Effector memory CD8-positive, alpha-beta T cell (primary cell): ENCODE results near the gene DDX11.
"Not testable (repeated sequence)": the region's sequence is repeated elsewhere in the genome, so short reads cannot be mapped to it uniquely, and the experiment has no call there.

Source experiments
- ATAC-seq: fragments of 150-1000 bp; cut with Tn5 transposase; replicated peaks from 2 replicates; pipeline ENCODE4 v1.10.0; 2021; ENCODE audit warnings: mild to moderate bottlenecking, moderate library complexity
- DNase-seq, 3 experiments: peaks; one replicate each; pipeline ENCODE4 v3.0.0; 2021
- H3K27ac Mint-ChIP-seq, 2 donors: one replicate each; pipeline ENCODE4 v1.8.0; 2022; ENCODE audit warnings: mild to moderate bottlenecking in 2 of 2, mixed read lengths in 2 of 2, moderate library complexity in 2 of 2
- H3K27me3 Mint-ChIP-seq, 2 donors: one replicate each; pipeline ENCODE4 v1.8.0; 2022; ENCODE audit warnings: mixed read lengths in 2 of 2
- H3K36me3 Mint-ChIP-seq: one replicate; pipeline ENCODE4 v1.8.0; 2022; ENCODE audit warnings: mild to moderate bottlenecking, moderate library complexity, mixed read lengths; ENCODE audit not compliant: insufficient read depth
- H3K4me1 Mint-ChIP-seq, 2 donors: one replicate each; pipeline ENCODE4 v1.8.0; 2022; ENCODE audit warnings: low read depth in 2 of 2, mixed read lengths in 2 of 2
- H3K4me3 Mint-ChIP-seq, 2 donors: one replicate each; pipeline ENCODE4 v1.8.0; 2022; ENCODE audit warnings: mild to moderate bottlenecking in 2 of 2, mixed read lengths in 2 of 2, moderate library complexity in 2 of 2
- H3K9me3 Mint-ChIP-seq, 2 donors: one replicate each; pipeline ENCODE4 v1.8.0; 2022; ENCODE audit warnings: mixed read lengths in 2 of 2

Gene DDX11

GRCh38 chr12:31096251-31097065, 22.8 kb downstream of the DDX11 start:
- Mint-ChIP-seq H3K27ac (peak overlapping the region in 1 of 2 donors; percentile 81), H3K36me3 (peaks cover 49% of the 10 kb centered on the region)
- not testable (repeated sequence) for H3K4me3 Mint-ChIP-seq, H3K4me1 Mint-ChIP-seq, H3K9me3 Mint-ChIP-seq, H3K27me3 Mint-ChIP-seq, DNase-seq, ATAC-seq

- H3K4me1 Mint-ChIP-seq, H3K27me3 Mint-ChIP-seq, H3K27ac Mint-ChIP-seq: not testable (repeated sequence)
These were observed 24.2 kb downstream of the DDX11 start for GRCh38 chr12:31097819-31098218.

GRCh38 chr12:31098363-31098762, 24.7 kb downstream of the DDX11 start:
- ATAC-seq, H3K4me1 Mint-ChIP-seq, H3K27me3 Mint-ChIP-seq, H3K9me3 Mint-ChIP-seq, H3K27ac Mint-ChIP-seq, DNase-seq, H3K4me3 Mint-ChIP-seq: not testable (repeated sequence)
- H3K36me3 Mint-ChIP-seq: peaks cover 39% of the 10 kb centered on the region

More at GRCh38 chr12:31097819-31098218, 24.2 kb downstream of the DDX11 start:
- DNase-seq, ATAC-seq, H3K4me3 Mint-ChIP-seq, H3K9me3 Mint-ChIP-seq: not testable (repeated sequence)
- H3K36me3 Mint-ChIP-seq: peaks cover 40% of the 10 kb centered on the region

- ATAC-seq, H3K27me3 Mint-ChIP-seq, H3K4me3 Mint-ChIP-seq, H3K9me3 Mint-ChIP-seq, H3K27ac Mint-ChIP-seq, H3K4me1 Mint-ChIP-seq, DNase-seq: not testable (repeated sequence)
- H3K36me3 Mint-ChIP-seq: peaks cover 35% of the 10 kb centered on the region
These were observed 25.1 kb downstream of the DDX11 start for GRCh38 chr12:31098771-31099170.

GRCh38 chr12:31099434-31099833, 25.8 kb downstream of the DDX11 start:
- not testable (repeated sequence) for H3K4me1 Mint-ChIP-seq, ATAC-seq, DNase-seq, H3K27ac Mint-ChIP-seq, H3K4me3 Mint-ChIP-seq, H3K9me3 Mint-ChIP-seq, H3K27me3 Mint-ChIP-seq
- H3K36me3 Mint-ChIP-seq: peaks cover 33% of the 10 kb centered on the region

- H3K4me3 Mint-ChIP-seq, DNase-seq, H3K27me3 Mint-ChIP-seq, H3K27ac Mint-ChIP-seq, H3K4me1 Mint-ChIP-seq, H3K9me3 Mint-ChIP-seq: not testable (repeated sequence)
- peaks cover 32% of the 10 kb centered on the region for H3K36me3 Mint-ChIP-seq
- peak; percentile 46 for ATAC-seq
These were observed 27.0 kb downstream of the DDX11 start for GRCh38 chr12:31100503-31101208.

GRCh38 chr12:31102125-31102524, 28.5 kb downstream of the DDX11 start:
- ATAC-seq, H3K9me3 Mint-ChIP-seq, H3K4me3 Mint-ChIP-seq, H3K4me1 Mint-ChIP-seq, DNase-seq, H3K27ac Mint-ChIP-seq, H3K27me3 Mint-ChIP-seq: not testable (repeated sequence)
- peaks cover 20% of the 10 kb centered on the region for H3K36me3 Mint-ChIP-seq

- H3K36me3 Mint-ChIP-seq: peaks cover 20% of the 10 kb centered on the region
- DNase-seq, H3K4me1 Mint-ChIP-seq, H3K4me3 Mint-ChIP-seq, H3K27me3 Mint-ChIP-seq, H3K27ac Mint-ChIP-seq, ATAC-seq, H3K9me3 Mint-ChIP-seq: not testable (repeated sequence)
These were observed 28.9 kb downstream of the DDX11 start for GRCh38 chr12:31102596-31102995.

- H3K4me3 Mint-ChIP-seq, ATAC-seq, H3K4me1 Mint-ChIP-seq, H3K27me3 Mint-ChIP-seq, DNase-seq, H3K9me3 Mint-ChIP-seq, H3K27ac Mint-ChIP-seq: not testable (repeated sequence)
- peaks cover 17% of the 10 kb centered on the region for H3K36me3 Mint-ChIP-seq
These were observed 29.9 kb downstream of the DDX11 start for GRCh38 chr12:31103561-31103975.

- H3K4me1 Mint-ChIP-seq, ATAC-seq, H3K9me3 Mint-ChIP-seq, H3K27me3 Mint-ChIP-seq, DNase-seq, H3K27ac Mint-ChIP-seq, H3K4me3 Mint-ChIP-seq: not testable (repeated sequence)
- H3K36me3 Mint-ChIP-seq: peaks cover 12% of the 10 kb centered on the region
These were observed 30.6 kb downstream of the DDX11 start for GRCh38 chr12:31104220-31104619.

- H3K4me1 Mint-ChIP-seq, DNase-seq, H3K9me3 Mint-ChIP-seq, ATAC-seq, H3K27ac Mint-ChIP-seq, H3K4me3 Mint-ChIP-seq, H3K27me3 Mint-ChIP-seq: not testable (repeated sequence)
- peaks cover 12% of the 10 kb centered on the region for H3K36me3 Mint-ChIP-seq
These were observed 31.1 kb downstream of the DDX11 start for GRCh38 chr12:31104773-31105172.

GRCh38 chr12:31105668-31106067, 32.0 kb downstream of the DDX11 start:
- Mint-ChIP-seq H3K4me1 (no peaks in the 10 kb centered on the region), H3K4me3 (no peak overlapping the region), H3K9me3 (no peaks in the 10 kb centered on the region), H3K27ac (no peak overlapping the region), H3K36me3 (peaks cover 8% of the 10 kb centered on the region), H3K27me3 (peaks cover 0 to 4% of the 10 kb centered on the region in 2 donors)
- ATAC-seq (no peak), DNase-seq (no peak)

GRCh38 chr12:31106101-31106803, 32.6 kb downstream of the DDX11 start:
- no peak overlapping the region for H3K27ac Mint-ChIP-seq
- no peaks in the 10 kb centered on the region for H3K4me1 Mint-ChIP-seq
- ATAC-seq: no peak
- H3K4me3 Mint-ChIP-seq: no peak overlapping the region
- no peaks in the 10 kb centered on the region for H3K9me3 Mint-ChIP-seq
- peaks cover 0 to 8% of the 10 kb centered on the region in 2 donors for H3K27me3 Mint-ChIP-seq
- no peak for DNase-seq
- H3K36me3 Mint-ChIP-seq: peaks cover 5% of the 10 kb centered on the region
